HEK293T (cell line): ENCODE results near the gene ANGPTL2.

Experiments used
- ELF4 ChIP-seq: fragments of 450-650 bp; IDR thresholded peaks from 2 replicates; pipeline ENCODE4 v1.6.1; 2017; ENCODE audit warnings: antibody characterized with exemption
- FOXM1 ChIP-seq: fragments of 450-650 bp; IDR thresholded peaks from 2 replicates; pipeline ENCODE4 v1.6.1; 2017; ENCODE audit warnings: mild to moderate bottlenecking, borderline replicate concordance
- HDGF ChIP-seq: fragments of 450-650 bp; IDR thresholded peaks from 2 replicates; pipeline ENCODE4 v1.6.1; 2017; ENCODE audit warnings: antibody characterized with exemption, borderline replicate concordance
- NFRKB ChIP-seq: fragments of 450-650 bp; IDR thresholded peaks from 2 replicates; pipeline ENCODE4 v1.6.1; 2016; ENCODE audit warnings: mild to moderate bottlenecking, moderate library complexity
- SUZ12 ChIP-seq: fragments of 450-650 bp; IDR thresholded peaks from 2 replicates; pipeline ENCODE4 v1.6.1; 2016; ENCODE audit warnings: mild to moderate bottlenecking
- ZNF384 ChIP-seq: fragments of 450-650 bp; IDR thresholded peaks from 2 replicates; pipeline ENCODE4 v1.6.1; 2016

- TF ChIP-seq ELF4: no peak
- no peak for TF ChIP-seq FOXM1
- no peak for TF ChIP-seq ZNF384
- TF ChIP-seq NFRKB: no peak
- TF ChIP-seq HDGF: no peak
- TF ChIP-seq SUZ12: no peak
These were observed 5.5 kb downstream of the ANGPTL2 start for GRCh38 chr9:127116957-127117356.
